GM21528 (cell line): Measurements from ENCODE around the gene S100A3.
"Not testable (repeated sequence)": the region's sequence is repeated elsewhere in the genome, so short reads cannot be mapped to it uniquely, and the experiment has no call there.

Source experiments
- ATAC-seq: cut with Tn5 transposase; IDR thresholded peaks from one replicate; pipeline ENCODE4 v1.9.1; 2021; ENCODE audit warnings: mild to moderate bottlenecking, moderate library complexity; ENCODE audit not compliant: unreplicated experiment, low FRiP score

S100A3 gene

GRCh38 chr1:153570874-153571273 is 21.8 kb upstream of the S100A3 start:
- ATAC-seq, result no peak

GRCh38 chr1:153569465-153569864 is 20.4 kb upstream of the S100A3 start:
- ATAC-seq, result no peak

- ATAC-seq, result no peak
These were observed 19.5 kb upstream of the S100A3 start for GRCh38 chr1:153568367-153569099.

GRCh38 chr1:153567621-153568366 is 18.7 kb upstream of the S100A3 start:
- no peak for ATAC-seq

GRCh38 chr1:153566414-153567371 is 17.6 kb upstream of the S100A3 start:
- ATAC-seq, result no peak

- ATAC-seq, result no peak
These were observed 16.7 kb upstream of the S100A3 start, which contains the start of gene S100A2 for GRCh38 chr1:153565529-153566374. Gene S100A2 (minus strand): TSS chr1:153565844. CDS start chr1:153563877, 1,967 bp downstream.

- ATAC-seq, result no peak
These were observed 14.9 kb upstream of the S100A3 start for GRCh38 chr1:153563991-153564390.

- ATAC-seq, result no peak
These were observed 14.4 kb upstream of the S100A3 start for GRCh38 chr1:153563483-153563901.

- not testable (repeated sequence) for ATAC-seq
These were observed 13.0 kb upstream of the S100A3 start for GRCh38 chr1:153562021-153562420.

- ATAC-seq, result no peak
These were observed 12.5 kb upstream of the S100A3 start for GRCh38 chr1:153561466-153561985.

GRCh38 chr1:153560771-153561465 is 11.9 kb upstream of the S100A3 start:
- ATAC-seq, result no peak

GRCh38 chr1:153560241-153560640 is 11.2 kb upstream of the S100A3 start:
- ATAC-seq, result no peak

GRCh38 chr1:153557877-153558276 is 8.8 kb upstream of the S100A3 start:
- no peak for ATAC-seq

GRCh38 chr1:153556348-153556747 is 7.3 kb upstream of the S100A3 start:
- no peak for ATAC-seq

- no peak for ATAC-seq
These were observed 4.9 kb upstream of the S100A3 start for GRCh38 chr1:153553830-153554541.

- ATAC-seq, result no peak
These were observed 4.0 kb upstream of the S100A3 start for GRCh38 chr1:153553096-153553495.

GRCh38 chr1:153552335-153552734 is 3.3 kb upstream of the S100A3 start:
- no peak for ATAC-seq

GRCh38 chr1:153550827-153551500 is 1.9 kb upstream of the S100A3 start:
- no peak for ATAC-seq
